Activated T-cell treated with anti-CD3 and anti-CD28 coated beads for 4 hours (primary cell): ENCODE results near the gene NCK2.
"Not testable (repeated sequence)": the region's sequence is repeated elsewhere in the genome, so short reads cannot be mapped to it uniquely, and the experiment has no call there.

Source experiments
- DNase-seq: peaks from one replicate; pipeline ENCODE4 v3.0.0-alpha.2; 2020

NCK2 gene

GRCh38 chr2:105737980-105738657, 6.6 kb upstream of the NCK2 start:
- DNase-seq = no peak

GRCh38 chr2:105738658-105739241, 6.0 kb upstream of the NCK2 start:
- no peak for DNase-seq

GRCh38 chr2:105739426-105739825, 5.3 kb upstream of the NCK2 start:
- no peak for DNase-seq

GRCh38 chr2:105739944-105740530, 4.7 kb upstream of the NCK2 start:
- DNase-seq = no peak

GRCh38 chr2:105741174-105741573, 3.5 kb upstream of the NCK2 start:
- no peak for DNase-seq

- no peak for DNase-seq
Observed at GRCh38 chr2:105741617-105742016, 3.1 kb upstream of the NCK2 start.

GRCh38 chr2:105744091-105744908, 412 bp upstream of the NCK2 start:
- DNase-seq = peak; percentile 50

GRCh38 chr2:105746177-105747080, 1.7 kb downstream of the NCK2 start:
- peak; percentile 67 for DNase-seq

- DNase-seq = no peak
Observed at GRCh38 chr2:105747254-105747894, 2.7 kb downstream of the NCK2 start.

- DNase-seq = no peak
Observed at GRCh38 chr2:105747991-105748390, 3.3 kb downstream of the NCK2 start.

- no peak for DNase-seq
Observed at GRCh38 chr2:105748566-105748965, 3.9 kb downstream of the NCK2 start.

GRCh38 chr2:105749583-105750400, 5.1 kb downstream of the NCK2 start:
- DNase-seq = no peak

- no peak for DNase-seq
Observed at GRCh38 chr2:105750735-105751134, 6.0 kb downstream of the NCK2 start.

GRCh38 chr2:105751272-105751671, 6.6 kb downstream of the NCK2 start:
- no peak for DNase-seq

- DNase-seq = no peak
Observed at GRCh38 chr2:105752691-105753358, 8.1 kb downstream of the NCK2 start.

- DNase-seq = no peak
Observed at GRCh38 chr2:105753380-105753779, 8.7 kb downstream of the NCK2 start.

GRCh38 chr2:105754011-105754410, 9.3 kb downstream of the NCK2 start:
- DNase-seq = no peak

- DNase-seq = no peak
Observed at GRCh38 chr2:105754994-105755393, 10.3 kb downstream of the NCK2 start.

- DNase-seq = no peak
Observed at GRCh38 chr2:105755895-105756294, 11.2 kb downstream of the NCK2 start.

GRCh38 chr2:105756435-105756834, 11.7 kb downstream of the NCK2 start:
- DNase-seq = no peak

GRCh38 chr2:105756865-105757264, 12.2 kb downstream of the NCK2 start:
- DNase-seq = not testable (repeated sequence)
